HL-60/S4 (cell line): ENCODE measurements around the gene DGKE.

Source experiments
- in situ Hi-C: fragments of 300-500 bp; cut with MboI; formaldehyde crosslinking; loops from 2 replicates; pipeline ENCODE4 v1.14.3; 2022; ENCODE audit warnings: low sequenced_read_pairs

The DGKE gene

DNA sequence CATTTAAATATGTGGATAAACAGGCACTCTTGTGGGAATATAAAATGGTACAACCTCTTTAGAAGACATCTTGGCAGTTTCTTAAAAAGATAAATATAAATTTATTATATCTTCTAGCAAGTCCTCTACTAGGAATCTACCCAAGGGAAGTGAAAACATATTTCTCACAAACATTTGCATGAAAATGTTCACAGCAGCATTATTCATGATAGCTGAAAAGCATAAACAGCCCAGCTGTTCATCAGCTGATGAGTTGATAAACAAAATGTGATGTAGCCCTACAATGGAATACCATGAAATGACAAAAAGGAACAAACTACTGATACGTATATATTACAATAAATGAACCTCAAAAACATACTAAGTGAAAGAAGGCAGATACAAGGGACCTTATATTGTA is 12.0 kb downstream of the DGKE start:
- in situ Hi-C loops = no loop called here

DNA sequence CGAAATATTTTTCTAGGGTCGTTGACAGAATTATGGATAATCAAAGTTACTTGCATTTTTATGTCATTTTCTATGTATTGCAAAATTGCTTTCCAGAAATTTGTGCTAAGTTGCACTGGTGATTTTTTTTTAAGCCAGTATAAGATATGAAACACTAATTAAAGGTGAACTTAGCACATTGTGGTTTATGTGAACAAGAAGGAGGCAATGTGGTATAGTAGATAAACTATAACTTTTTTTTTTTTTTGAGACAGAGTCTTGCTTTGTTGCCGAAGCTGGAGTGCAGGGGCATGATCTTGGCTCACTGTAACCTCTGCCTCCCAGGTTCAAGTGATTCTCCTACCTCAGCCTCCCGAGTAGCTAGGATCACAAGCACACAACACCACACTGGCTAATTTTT is 13.2 kb downstream of the DGKE start:
- in situ Hi-C loops = no loop called here

DNA sequence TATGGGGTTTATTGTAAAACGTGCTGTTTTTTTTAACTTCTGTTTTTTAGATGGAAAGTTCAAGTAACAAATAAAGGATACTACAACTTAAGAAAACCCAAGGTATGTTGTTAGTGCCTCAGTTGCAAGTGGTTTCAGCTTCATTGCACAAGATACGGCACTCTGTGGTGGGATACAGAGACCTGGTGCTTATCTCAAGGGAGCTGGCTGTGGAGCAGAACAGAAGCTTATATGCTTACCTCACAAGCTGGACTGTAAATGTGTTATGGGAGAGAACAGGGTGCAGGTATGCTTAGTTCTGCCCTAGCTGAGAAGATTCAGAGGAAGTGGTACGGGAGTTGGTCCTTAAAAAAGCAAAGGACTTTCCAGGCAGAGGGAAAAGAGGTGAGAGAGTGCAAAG is 15.2 kb downstream of the DGKE start:
- in situ Hi-C loops = no loop called here

DNA sequence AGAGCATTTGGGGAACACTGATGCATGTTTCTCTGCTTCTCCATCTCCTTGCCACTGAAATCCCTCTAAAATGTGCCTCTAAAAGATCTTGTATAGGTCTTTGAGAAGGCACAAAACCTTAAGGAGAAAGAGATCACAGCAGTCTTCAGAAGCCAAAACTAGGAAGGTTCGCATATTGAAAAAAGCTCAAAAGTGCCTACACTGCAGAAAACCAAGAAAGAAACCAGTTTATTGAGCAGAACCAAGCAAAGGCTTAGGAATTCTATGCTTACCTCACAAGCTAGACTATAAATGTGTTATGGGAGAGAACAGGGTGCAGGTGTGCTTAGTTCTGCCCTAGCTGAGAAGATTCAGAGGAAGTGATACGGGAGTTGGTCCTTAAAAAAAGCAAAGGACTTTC is 16.6 kb downstream of the DGKE start:
- in situ Hi-C loops = no loop called here

DNA sequence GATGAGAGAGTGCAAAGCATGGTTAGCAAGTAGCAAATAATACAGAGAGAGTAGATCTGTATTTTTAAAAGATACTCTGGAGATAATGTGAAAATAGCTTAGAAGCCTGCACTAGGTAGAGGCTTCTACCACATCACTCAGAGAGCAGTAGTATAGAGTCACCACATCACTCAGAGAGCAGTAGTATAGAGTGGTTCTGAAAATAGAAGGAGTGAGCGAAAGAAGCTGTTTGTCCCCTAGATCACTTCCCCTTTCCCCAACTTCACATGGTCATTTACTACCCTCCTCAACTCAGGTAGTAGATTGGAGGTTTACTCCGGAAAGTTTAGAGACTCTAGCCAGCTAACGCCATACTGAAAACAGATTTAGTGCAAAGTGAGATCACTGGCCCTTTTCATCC is 17.1 kb downstream of the DGKE start:
- in situ Hi-C loops = no loop called here

DNA sequence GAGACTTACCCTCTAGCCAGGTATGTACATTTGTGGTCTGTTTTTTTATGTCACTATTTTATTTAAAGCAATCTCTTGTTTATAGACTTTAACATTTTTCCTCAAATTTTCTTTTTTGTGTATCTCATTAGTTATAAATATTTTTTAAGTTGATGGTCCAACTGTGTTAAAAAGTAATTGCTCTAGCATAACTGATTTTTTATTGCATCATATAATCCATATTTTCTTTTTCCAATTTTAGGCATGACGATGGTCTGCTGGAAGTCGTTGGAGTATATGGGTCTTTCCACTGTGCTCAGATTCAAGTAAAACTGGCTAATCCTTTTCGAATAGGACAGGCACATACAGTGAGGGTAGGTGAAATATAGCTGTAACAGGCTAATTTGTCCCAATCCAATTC is 27.9 kb downstream of the DGKE start:
- in situ Hi-C loops = no loop called here

DNA sequence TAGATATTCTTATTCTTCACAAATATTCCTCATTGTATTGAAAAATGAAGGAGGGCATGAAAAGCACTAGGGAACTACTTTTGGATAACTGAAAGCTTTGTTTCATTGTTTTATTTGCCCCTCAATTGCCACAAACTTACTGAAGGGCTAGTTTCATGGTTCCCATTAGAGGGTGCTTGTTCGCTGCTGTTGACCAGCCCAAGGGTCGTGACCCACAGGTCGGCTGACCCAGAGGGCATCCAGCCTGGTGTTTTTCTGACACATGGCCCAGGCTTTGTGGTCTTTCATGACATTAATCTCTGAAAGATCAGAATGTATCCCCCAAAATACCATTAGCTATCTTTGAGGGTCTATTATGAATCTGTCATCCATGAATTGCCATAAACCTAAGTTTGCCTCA is 30.0 kb downstream of the DGKE start:
- in situ Hi-C loops = no loop called here

DNA sequence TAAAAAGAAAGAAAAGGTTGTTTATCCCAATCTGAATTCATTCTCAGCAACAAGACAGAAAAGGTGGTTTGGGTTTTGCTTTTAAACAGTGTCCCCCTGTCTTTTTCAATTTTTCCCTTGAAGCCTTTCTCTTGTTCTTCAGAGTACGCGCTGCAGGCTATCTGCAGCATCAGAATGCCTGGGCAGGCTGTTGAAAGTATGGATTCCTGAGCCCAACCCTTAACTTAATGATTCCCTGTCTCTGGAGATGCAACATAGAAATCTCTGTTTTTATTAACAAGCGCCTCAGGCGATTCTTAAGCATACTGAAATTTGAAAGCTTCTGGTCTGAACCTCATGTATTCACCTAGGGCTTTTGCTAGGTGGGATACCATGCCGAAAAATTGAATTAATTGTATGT is 32.1 kb downstream of the DGKE start:
- in situ Hi-C loops = no loop called here

DNA sequence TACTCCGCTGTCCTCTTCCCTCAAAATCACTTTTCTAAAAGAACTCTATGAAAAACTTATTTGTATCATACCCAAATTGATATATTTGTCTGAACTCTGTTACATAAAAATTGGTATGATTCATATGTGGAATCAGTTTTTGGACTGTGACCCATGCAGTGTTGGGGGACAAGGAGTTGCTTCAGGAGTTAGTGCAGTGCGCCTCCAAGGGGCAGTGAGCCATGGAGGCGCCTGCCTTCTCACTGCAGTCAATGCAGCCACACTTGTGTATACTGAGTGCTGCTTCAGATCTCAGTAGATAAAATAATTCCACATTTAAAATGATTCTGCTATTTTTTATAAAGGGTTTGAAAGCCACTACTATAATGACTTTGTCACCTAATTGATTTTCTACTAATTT is 32.5 kb downstream of the DGKE start:
- in situ Hi-C loops = no loop called here

DNA sequence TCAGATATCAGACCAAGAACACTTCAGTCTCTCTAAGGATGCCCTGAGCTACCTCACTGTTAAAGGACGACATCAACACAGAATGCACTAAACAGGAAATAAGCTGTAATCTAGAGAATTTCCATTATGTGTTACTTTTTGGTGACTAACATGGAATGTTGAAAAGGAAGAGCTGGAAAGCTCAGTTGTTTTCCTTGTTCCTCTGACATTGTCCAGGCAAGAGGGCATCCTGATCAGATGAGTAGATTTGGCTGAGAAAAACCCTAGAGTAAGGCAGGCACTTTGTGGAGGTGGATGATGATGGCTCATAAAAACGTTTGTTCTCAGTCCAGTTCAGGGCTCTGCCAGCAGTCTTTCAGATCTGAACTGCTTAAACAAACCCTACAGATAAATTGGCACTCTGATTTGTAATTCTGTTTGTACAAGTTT is 34.0 kb downstream of the DGKE start:
- in situ Hi-C loops = no loop called here

DNA sequence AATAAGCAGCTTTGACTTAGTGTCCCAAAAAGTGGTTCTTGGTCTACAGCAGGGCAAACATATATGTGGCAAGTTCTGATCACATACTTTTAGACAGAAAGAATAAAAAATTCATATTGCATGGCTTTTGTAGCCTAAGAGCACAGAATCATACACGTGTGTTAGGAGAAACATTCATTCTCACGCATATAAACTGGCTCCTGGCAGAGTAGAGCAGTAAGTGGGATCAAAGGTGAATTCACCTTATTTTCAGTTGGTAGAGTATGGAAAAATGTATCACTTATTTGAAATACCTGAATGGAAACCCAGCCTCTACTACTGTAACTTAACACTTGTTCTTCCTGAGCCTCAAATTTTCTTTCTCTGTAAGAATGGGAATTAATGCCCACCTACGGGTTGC is 34.8 kb downstream of the DGKE start:
- in situ Hi-C loops = no loop called here

DNA sequence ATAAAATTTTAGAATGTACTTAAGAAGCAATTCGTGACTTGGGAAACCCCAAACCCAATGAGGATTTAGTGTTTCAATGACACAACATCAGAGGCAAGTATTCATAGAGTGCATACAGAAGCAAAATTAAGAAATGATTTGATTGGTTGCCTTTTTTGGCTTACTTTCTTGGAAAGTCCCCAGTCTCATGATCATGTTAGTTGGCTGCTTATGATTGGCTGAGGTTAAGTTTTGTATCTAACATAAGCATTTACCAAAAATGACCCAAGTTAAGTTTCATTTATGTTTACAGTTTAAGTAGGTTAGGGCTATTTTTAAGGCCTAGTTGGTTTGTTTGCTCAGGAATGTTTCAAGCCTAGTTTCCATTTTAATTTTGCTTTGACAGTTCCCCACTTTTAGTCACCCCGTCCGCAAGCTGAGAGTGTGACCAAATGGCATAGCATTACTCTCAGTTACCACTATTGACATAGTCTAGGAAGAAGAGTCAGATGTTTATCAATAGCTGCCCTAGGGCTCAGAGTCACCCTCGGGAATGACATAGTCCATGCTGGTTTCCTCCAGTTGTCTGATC is 36.2 kb downstream of the DGKE start:
- in situ Hi-C loops = no loop called here

DNA sequence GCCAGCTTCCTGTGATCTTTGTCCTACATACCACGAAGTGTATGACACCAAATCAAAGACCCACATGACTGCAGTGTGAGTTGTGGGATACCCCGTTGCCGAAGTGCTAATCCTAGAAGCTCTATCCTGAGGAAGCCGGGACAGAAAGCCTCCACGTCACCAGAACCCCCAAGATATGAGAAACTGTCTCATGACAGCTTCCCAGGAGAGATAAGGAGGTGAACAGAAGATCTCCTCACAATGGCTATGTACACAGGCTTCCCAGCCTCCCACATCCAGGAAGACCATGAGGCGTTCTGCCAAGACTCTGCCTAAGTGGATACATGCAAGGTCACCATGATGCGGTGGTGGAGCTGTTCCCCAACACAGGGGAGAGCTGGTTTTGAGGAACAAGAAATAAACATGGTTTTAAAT is 42.8 kb downstream of the DGKE start:
- in situ Hi-C loops = no loop called here

DNA sequence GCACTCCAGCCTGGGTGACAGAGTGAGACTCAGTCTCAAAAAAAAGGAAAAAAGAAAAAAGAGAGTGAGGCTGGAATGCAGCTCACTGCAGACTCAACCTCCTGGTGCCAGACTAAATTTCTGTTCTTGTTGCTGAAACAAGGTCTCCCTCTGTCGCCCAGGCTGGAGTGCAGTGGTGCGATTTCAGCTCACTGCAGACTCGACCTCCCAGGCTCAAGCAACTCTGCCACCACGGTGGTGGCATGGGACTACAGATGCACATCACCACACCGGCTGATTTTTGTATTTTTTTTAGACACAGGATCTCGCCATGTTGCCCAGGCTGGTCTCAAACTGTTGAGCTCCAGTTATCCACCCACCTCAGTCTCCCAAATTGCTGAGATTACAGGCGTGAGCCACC is 45.3 kb downstream of the DGKE start:
- in situ Hi-C loops = no loop called here

DNA sequence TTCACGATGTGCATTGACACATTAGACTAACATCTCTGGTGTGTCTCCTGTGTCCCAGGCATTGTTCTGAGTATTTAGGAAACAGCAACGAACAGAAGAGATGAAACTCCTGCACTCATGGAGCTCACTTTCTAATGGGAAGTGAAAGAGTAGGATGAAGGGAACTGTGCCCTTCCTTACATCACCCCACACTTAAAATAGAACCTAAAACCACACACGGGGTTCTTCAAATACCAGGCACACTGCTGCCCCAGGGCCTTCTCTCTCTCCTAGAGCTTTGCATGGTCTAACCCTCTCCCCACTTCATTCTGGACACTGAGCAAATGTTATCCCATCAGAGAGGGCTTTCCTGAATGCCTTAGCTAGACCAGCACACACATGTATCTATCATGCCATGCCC is 46.2 kb downstream of the DGKE start:
- in situ Hi-C loops = no loop called here

DNA sequence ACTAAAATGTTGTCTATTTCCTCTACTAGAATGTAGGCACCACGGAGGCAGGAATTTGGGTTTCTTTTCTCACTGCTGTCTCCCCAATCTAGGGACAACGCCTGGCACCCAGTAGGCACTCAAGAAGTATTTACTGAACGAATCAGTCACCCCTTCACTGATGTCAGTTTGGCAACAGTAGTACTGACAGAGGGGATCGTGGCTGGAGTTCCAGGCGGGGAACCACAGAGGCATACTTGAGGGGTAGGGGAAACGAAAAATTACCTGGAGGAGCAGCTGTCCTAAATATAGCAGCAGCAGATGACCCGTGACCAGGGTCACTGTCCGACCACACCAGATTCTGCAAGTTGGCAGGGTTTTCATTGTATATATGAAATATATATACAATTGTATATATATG is 46.6 kb downstream of the DGKE start:
- in situ Hi-C loops = no loop called here

DNA sequence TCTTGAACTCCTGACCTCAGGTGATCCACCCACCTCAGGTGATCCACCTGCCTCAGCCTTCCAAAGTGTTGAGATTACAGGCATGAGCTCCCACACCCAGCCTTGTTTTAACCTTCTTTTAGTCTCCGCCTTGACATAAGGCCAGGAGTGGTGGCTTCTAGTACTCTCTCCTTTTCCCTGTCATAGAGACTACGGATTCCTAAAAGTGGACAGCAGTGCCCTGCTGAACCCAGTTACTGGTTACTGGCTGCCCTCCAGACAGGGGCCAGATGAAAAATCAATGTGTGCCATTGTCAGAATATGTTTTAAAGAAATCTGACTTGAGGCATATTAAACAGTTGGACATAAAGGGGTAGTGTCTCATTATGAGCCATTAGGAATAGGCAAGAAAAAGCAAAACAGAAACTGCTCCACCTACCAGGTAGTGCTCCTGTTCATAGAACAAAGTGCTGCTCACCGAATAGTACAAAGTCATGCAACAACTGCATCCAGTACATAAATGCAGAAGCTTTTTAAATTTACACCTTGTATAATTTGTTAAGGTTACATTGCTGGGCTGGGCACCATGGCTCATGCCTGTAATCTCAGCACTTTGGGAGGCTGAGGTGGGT is 47.8 kb downstream of the DGKE start:
- in situ Hi-C loops = no loop called here

DNA sequence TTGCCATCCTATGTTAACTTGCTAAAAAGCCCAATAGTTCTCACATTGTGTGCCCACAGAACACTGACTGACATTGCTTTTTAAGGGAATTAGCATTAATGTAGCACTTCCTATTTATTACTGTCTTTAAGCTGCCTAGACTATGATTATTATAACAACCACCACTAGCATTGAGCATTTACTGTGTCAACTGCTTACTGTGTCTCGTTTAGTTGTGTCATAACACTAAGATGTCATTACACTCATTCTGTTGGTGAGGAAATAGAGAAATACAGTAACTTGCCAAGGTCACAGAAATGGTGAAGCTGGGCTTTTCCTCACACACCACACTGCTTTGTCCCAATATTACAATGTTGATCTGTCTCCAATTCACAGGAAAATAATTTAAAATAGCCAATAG is 49.7 kb downstream of the DGKE start:
- in situ Hi-C loops = no loop called here

DNA sequence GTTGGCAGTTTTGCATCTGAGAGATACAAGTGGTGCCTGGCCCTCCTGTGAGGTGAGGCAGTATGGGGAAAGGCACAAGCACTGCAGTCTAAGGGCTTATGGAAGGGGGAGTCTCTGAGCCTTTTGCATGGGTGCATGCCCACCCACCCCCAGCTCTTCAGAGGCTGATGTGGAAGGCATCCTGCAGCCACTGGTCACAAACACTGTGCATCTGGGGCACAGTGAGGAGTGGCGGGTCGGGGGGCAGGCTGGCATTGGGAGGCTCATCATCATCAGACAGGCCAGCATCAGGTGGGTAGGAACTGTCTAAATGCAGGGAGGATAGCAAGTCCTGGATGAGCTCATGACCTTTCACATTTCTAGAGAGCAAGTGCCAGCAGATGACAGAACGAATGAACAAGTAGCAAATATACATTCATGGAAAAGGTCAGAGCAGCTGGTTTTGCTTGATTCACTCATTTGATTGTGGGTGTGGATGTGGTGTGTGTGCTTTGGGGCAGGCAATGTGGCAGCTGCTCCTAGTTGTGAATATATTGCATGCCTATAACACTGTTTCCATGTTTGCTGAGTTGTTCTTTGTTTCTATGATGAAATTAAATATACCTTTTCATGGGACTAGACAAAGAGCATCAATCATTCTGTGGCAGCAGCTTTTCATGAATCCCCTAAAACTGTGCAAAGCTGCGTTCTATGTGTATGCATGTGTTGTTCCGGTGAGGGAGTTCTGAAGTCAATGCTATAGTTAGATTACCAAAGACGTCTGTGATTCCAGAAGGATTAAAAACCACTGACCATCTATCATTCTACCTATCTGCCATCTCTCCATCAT is 50.7 kb downstream of the DGKE start:
- in situ Hi-C loops = no loop called here

DNA sequence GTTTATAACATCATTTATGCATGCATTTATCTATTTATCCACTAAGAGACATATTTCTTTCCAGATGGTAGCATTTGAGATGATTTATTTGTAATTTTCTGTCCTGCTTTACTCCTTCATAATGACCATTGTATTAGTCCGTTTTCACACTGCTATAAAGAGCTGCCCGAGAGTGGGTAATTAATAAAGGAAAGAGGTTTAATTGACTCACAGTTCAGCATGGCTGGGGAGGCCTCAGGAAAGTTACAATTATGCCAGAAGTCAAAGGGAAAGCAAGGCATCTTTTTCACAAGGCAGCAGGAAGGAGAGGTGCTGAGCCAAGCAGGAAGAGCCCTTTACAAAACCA is 51.3 kb downstream of the DGKE start:
- in situ Hi-C loops = no loop called here

DNA sequence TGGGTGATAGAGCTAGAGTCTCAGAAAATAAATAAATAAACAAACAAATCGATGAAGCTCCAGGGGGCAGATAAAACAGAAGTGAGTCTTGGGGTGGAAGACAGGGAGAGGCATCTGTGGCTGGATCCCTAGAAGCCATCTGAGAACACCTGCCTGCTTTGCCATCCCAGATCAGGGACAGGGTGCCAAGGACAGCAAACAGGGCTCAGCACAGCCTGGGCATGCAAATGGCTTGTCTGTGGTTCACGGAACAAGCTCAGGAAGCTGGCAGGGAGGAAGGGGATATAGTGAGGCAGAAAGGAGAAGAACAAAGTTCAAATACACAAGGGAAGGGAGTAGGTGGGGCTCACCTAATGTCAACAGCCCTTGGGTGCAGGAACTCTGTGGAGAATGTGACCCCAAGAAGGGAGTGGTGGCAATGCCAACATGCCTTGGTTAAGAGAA is 52.4 kb downstream of the DGKE start:
- in situ Hi-C loops = no loop called here

DNA sequence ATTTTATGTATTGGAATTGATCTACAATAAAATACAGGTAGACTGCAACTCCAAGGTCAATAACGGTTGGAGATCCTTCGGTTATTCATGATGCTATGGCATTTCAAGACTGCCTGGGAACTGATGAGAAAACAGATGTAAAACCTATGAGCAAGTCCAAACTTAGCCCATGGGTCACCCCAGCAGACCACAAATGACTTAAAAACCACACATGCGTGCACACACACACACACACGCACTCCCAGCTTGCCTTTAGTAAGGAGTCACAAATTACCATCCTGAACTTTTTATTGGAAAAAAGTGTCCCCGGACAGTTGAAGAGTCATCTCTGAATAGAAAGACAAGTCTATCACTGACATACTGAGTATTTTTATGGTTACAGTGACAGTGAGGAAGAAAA is 53.2 kb downstream of the DGKE start:
- in situ Hi-C loops = no loop called here
